Measurements from ENCODE around the gene ECI1.
"Not testable (repeated sequence)": the region's sequence is repeated elsewhere in the genome, so short reads cannot be mapped to it uniquely, and the experiment has no call there.

The ECI1 gene

DNA sequence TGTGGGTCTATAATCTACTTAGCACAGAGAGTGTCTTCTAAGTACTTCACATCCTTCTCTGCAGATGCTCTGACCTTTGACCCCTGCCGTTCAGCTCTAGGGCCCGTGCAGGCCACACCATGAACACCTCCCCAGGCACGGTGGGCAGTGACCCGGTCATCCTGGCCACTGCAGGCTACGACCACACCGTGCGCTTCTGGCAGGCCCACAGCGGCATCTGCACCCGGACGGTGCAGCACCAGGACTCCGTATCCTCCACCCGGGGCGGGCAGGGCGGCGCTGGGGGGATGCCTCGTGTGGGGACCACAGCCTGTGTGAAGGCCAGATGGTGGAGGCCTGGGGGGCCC lies 45.4 kb downstream of the ECI1 start:
- Histone ChIP-seq H3K4me2 (ENCODE audit: low read length) (peak overlapping the region; percentile 92), H4K91ac (ENCODE audit: low read depth, low read length) (peak overlapping the region; percentile 52), H4K12ac (ENCODE audit: low read depth, low read length) (peak overlapping the region; percentile 46), H2BK120ac (ENCODE audit: insufficient read depth, low read length, poor library complexity) (peak overlapping the region; percentile 2), H3K79me1 (ENCODE audit: low read length) (peaks cover 13% of the 10 kb centered on the region), H2AK5ac (ENCODE audit: low read length) (peak overlapping the region; percentile 22), H4K8ac (ENCODE audit: low read depth, low read length) (peak overlapping the region; percentile 99), H3K23ac (ENCODE audit: low read length) (no peak overlapping the region), H3K4me3 (ENCODE audit: low read depth, low read length) (peak overlapping the region; percentile 93), H3K14ac (ENCODE audit: low read length) (peak overlapping the region; percentile 38), H3K27me3 (ENCODE audit: insufficient read depth, low read length) (no peaks in the 10 kb centered on the region), H3K18ac (ENCODE audit: low read length) (peak overlapping the region; percentile 8), H3K9me3 (ENCODE audit: insufficient read depth, low read depth, low read length) (no peaks in the 10 kb centered on the region), H3K4ac (ENCODE audit: low read depth, low read length) (peak overlapping the region; percentile 46), H3K27ac (ENCODE audit: low read depth, low read length) (peak overlapping the region; percentile 27), H2BK5ac (ENCODE audit: low read depth, low read length, poor library complexity) (no peak overlapping the region), H3K79me2 (ENCODE audit: control insufficient read depth, insufficient read depth, low read length, poor library complexity) (peaks cover 8% of the 10 kb centered on the region), H2AFZ (ENCODE audit: insufficient read depth, low read length, poor library complexity) (peak overlapping the region; percentile 68), H3K9ac (ENCODE audit: low read length) (peak overlapping the region; percentile 81), H3K36me3 (ENCODE audit: control insufficient read depth in 1 of 2, insufficient read depth in 2 of 2, low read length in 2 of 2) (peaks cover 35% of the 10 kb centered on the region in 2 experiments), H3K4me1 (ENCODE audit: control insufficient read depth in 1 of 2, insufficient read depth in 2 of 2, low read length in 2 of 2) (peaks cover 15 to 20% of the 10 kb centered on the region in 2 experiments), H2BK12ac (ENCODE audit: low read length) (peak overlapping the region; percentile 0)
- no peak for DNase-seq
- no CpG with 5 or more reads among the region's 16 CpGs for WGBS (ENCODE audit: extremely low coverage, insufficient coverage, insufficient read length)

GRCh38 chr16:2205104-2205966 lies 46.1 kb downstream of the ECI1 start, which contains the start of gene MLST8:
Gene MLST8 (plus strand): TSS chr16:2205454. CDS start chr16:2206086, 632 bp downstream.
- peak within 1 kb of the TSS; percentile 99 for H3K14ac ChIP-seq (ENCODE audit: low read length)
- peak within 1 kb of the TSS; percentile 99 for H2BK5ac ChIP-seq (ENCODE audit: low read depth, low read length, poor library complexity)
- peak within 1 kb of the TSS; percentile 22 for H2AK5ac ChIP-seq (ENCODE audit: low read length)
- H4K8ac ChIP-seq (ENCODE audit: low read depth, low read length) = peak within 1 kb of the TSS; percentile 99
- H3K4me3 ChIP-seq (ENCODE audit: low read depth, low read length) = peak within 1 kb of the TSS; percentile 93
- peak within 1 kb of the TSS; percentile 0 for H2BK12ac ChIP-seq (ENCODE audit: low read length)
- H2AFZ ChIP-seq (ENCODE audit: insufficient read depth, low read length, poor library complexity) = peak within 1 kb of the TSS; percentile 93
- no peak within 1 kb of the TSS for H3K23ac ChIP-seq (ENCODE audit: low read length)
- peak within 1 kb of the TSS; percentile 89 for H3K4ac ChIP-seq (ENCODE audit: low read depth, low read length)
- H3K36me3 ChIP-seq (ENCODE audit: control insufficient read depth in 1 of 2, insufficient read depth in 2 of 2, low read length in 2 of 2) = peaks cover 35% of the 10 kb centered on the region in 2 experiments
- no peaks in the 10 kb centered on the region for H3K9me3 ChIP-seq (ENCODE audit: insufficient read depth, low read depth, low read length)
- peak within 1 kb of the TSS; percentile 82 for H3K27ac ChIP-seq (ENCODE audit: low read depth, low read length)
- H2BK120ac ChIP-seq (ENCODE audit: insufficient read depth, low read length, poor library complexity) = peak within 1 kb of the TSS; percentile 98
- peaks cover 8% of the 10 kb centered on the region for H3K79me2 ChIP-seq (ENCODE audit: control insufficient read depth, insufficient read depth, low read length, poor library complexity)
- H3K18ac ChIP-seq (ENCODE audit: low read length) = peak within 1 kb of the TSS; percentile 98
- H3K79me1 ChIP-seq (ENCODE audit: low read length) = peaks cover 13% of the 10 kb centered on the region
- H3K4me2 ChIP-seq (ENCODE audit: low read length) = peak within 1 kb of the TSS; percentile 92
- peak within 1 kb of the TSS; percentile 98 for H4K91ac ChIP-seq (ENCODE audit: low read depth, low read length)
- peak; percentile 60 to 87 for DNase-seq
- peak within 1 kb of the TSS; percentile 99 for H3K9ac ChIP-seq (ENCODE audit: low read length)
- H3K27me3 ChIP-seq (ENCODE audit: insufficient read depth, low read length) = no peaks in the 10 kb centered on the region
- no CpG with 5 or more reads among the region's 93 CpGs for WGBS (ENCODE audit: extremely low coverage, insufficient coverage, insufficient read length)
- H3K4me1 ChIP-seq (ENCODE audit: control insufficient read depth in 1 of 2, insufficient read depth in 2 of 2, low read length in 2 of 2) = peaks cover 12 to 14% of the 10 kb centered on the region in 2 experiments
- H4K12ac ChIP-seq (ENCODE audit: low read depth, low read length) = peak within 1 kb of the TSS; percentile 98

GRCh38 chr16:2204416-2205103 lies 46.8 kb downstream of the ECI1 start:
- peak overlapping the region; percentile 94 for H4K8ac ChIP-seq (ENCODE audit: low read depth, low read length)
- H3K4ac ChIP-seq (ENCODE audit: low read depth, low read length) = no peak overlapping the region
- WGBS (ENCODE audit: extremely low coverage, insufficient coverage, insufficient read length) = 100% methylated on average over 3 of the region's 13 CpGs
- no peak overlapping the region for H3K4me3 ChIP-seq (ENCODE audit: low read depth, low read length)
- H3K4me2 ChIP-seq (ENCODE audit: low read length) = peak overlapping the region; percentile 85
- no peak overlapping the region for H2BK12ac ChIP-seq (ENCODE audit: low read length)
- H3K18ac ChIP-seq (ENCODE audit: low read length) = peak overlapping the region; percentile 55
- H4K91ac ChIP-seq (ENCODE audit: low read depth, low read length) = peak overlapping the region; percentile 30
- peak overlapping the region; percentile 91 for H4K12ac ChIP-seq (ENCODE audit: low read depth, low read length)
- peaks cover 28 to 30% of the 10 kb centered on the region in 2 experiments for H3K36me3 ChIP-seq (ENCODE audit: control insufficient read depth in 1 of 2, insufficient read depth in 2 of 2, low read length in 2 of 2)
- peak overlapping the region; percentile 83 for H2AFZ ChIP-seq (ENCODE audit: insufficient read depth, low read length, poor library complexity)
- H3K79me2 ChIP-seq (ENCODE audit: control insufficient read depth, insufficient read depth, low read length, poor library complexity) = peaks cover 8% of the 10 kb centered on the region
- no peak for DNase-seq
- no peak overlapping the region for H2BK5ac ChIP-seq (ENCODE audit: low read depth, low read length, poor library complexity)
- H3K9ac ChIP-seq (ENCODE audit: low read length) = no peak overlapping the region
- H3K27ac ChIP-seq (ENCODE audit: low read depth, low read length) = no peak overlapping the region
- H2AK5ac ChIP-seq (ENCODE audit: low read length) = no peak overlapping the region
- H3K9me3 ChIP-seq (ENCODE audit: insufficient read depth, low read depth, low read length) = no peaks in the 10 kb centered on the region
- no peak overlapping the region for H2BK120ac ChIP-seq (ENCODE audit: insufficient read depth, low read length, poor library complexity)
- peaks cover 3% of the 10 kb centered on the region for H3K27me3 ChIP-seq (ENCODE audit: insufficient read depth, low read length)
- peaks cover 13% of the 10 kb centered on the region for H3K79me1 ChIP-seq (ENCODE audit: low read length)
- no peak overlapping the region for H3K23ac ChIP-seq (ENCODE audit: low read length)
- H3K4me1 ChIP-seq (ENCODE audit: control insufficient read depth in 1 of 2, insufficient read depth in 2 of 2, low read length in 2 of 2) = peaks cover 8 to 9% of the 10 kb centered on the region in 2 experiments
- H3K14ac ChIP-seq (ENCODE audit: low read length) = peak overlapping the region; percentile 16

DNA sequence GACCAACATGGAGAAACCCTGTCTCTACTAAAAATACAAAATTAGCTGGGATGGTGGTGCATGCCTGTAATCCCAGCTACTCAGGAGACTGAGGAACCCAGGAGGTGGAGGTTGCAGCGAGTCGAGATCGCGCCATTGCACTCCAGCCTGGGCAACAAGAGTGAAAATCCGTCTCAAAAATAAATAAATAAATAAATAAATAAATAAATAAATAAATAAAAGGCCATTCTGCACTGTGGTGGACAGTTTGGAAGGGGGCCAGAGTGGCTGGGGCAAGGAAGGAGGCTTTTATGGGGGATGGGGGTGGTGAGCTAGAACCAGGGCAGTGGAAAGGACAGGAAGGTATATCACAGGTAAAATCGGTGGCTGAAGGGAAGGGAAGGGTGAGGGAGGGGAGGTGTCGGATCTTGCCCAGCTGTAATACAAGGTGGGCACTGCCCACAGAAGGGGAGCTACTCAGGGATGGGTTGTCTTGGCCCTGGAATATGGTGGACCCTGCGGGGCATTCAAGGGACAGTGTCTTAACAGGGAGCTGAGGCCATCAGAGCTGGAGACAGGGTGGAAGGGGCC lies 48.2 kb downstream of the ECI1 start:
- not testable (repeated sequence) for H3K27me3 ChIP-seq (ENCODE audit: insufficient read depth, low read length); H3K9ac ChIP-seq (ENCODE audit: low read length); H2AK5ac ChIP-seq (ENCODE audit: low read length); H2BK5ac ChIP-seq (ENCODE audit: low read depth, low read length, poor library complexity); H3K27ac ChIP-seq (ENCODE audit: low read depth, low read length); H4K91ac ChIP-seq (ENCODE audit: low read depth, low read length); H3K79me2 ChIP-seq (ENCODE audit: control insufficient read depth, insufficient read depth, low read length, poor library complexity); H3K4ac ChIP-seq (ENCODE audit: low read depth, low read length); H3K4me1 ChIP-seq (ENCODE audit: control insufficient read depth in 1 of 2, insufficient read depth in 2 of 2, low read length in 2 of 2); H4K8ac ChIP-seq (ENCODE audit: low read depth, low read length); H2BK120ac ChIP-seq (ENCODE audit: insufficient read depth, low read length, poor library complexity); H3K4me3 ChIP-seq (ENCODE audit: low read depth, low read length); H3K4me2 ChIP-seq (ENCODE audit: low read length); H4K12ac ChIP-seq (ENCODE audit: low read depth, low read length); H3K9me3 ChIP-seq (ENCODE audit: insufficient read depth, low read depth, low read length); H2BK12ac ChIP-seq (ENCODE audit: low read length); DNase-seq; H3K14ac ChIP-seq (ENCODE audit: low read length); H3K23ac ChIP-seq (ENCODE audit: low read length); H2AFZ ChIP-seq (ENCODE audit: insufficient read depth, low read length, poor library complexity); H3K18ac ChIP-seq (ENCODE audit: low read length)
- no CpG with 5 or more reads among the region's 8 CpGs for WGBS (ENCODE audit: extremely low coverage, insufficient coverage, insufficient read length)
- H3K36me3 ChIP-seq (ENCODE audit: control insufficient read depth in 1 of 2, insufficient read depth in 2 of 2, low read length in 2 of 2) = peaks cover 15 to 17% of the 10 kb centered on the region in 2 experiments
- H3K79me1 ChIP-seq (ENCODE audit: low read length) = peaks cover 13% of the 10 kb centered on the region
